ENCODE data around the gene STXBP6. TPM values are rescaled to one million over a fixed set of nuclear protein-coding genes. Genes with fewer than 3 reads are reported as not detected.

Gene STXBP6
- total RNA-seq, 1 donor from 2014 or later = 1.7 TPM

- H3K27me3 Mint-ChIP-seq (ENCODE audit: low read depth) = no peaks in the 10 kb centered on the region
- no peak for TF ChIP-seq CTCF (IDR thresholded peaks at IDR 0.05)
- H3K27ac Mint-ChIP-seq (ENCODE audit: unreplicated experiment) = no peak overlapping the region
- DNase-seq (ENCODE audit: low spot score) = no peak
- no peak overlapping the region for H3K4me3 Mint-ChIP-seq (ENCODE audit: unreplicated experiment)
- H3K4me1 Mint-ChIP-seq (ENCODE audit: low read depth) = peaks cover 11% of the 10 kb centered on the region
- H3K9me3 Mint-ChIP-seq (ENCODE audit: low read depth) = no peaks in the 10 kb centered on the region
- no peaks in the 10 kb centered on the region for H3K36me3 Mint-ChIP-seq (ENCODE audit: low read depth)
Observed at GRCh38 chr14:25014440-25014839, 35.5 kb downstream of the STXBP6 start.

DNA sequence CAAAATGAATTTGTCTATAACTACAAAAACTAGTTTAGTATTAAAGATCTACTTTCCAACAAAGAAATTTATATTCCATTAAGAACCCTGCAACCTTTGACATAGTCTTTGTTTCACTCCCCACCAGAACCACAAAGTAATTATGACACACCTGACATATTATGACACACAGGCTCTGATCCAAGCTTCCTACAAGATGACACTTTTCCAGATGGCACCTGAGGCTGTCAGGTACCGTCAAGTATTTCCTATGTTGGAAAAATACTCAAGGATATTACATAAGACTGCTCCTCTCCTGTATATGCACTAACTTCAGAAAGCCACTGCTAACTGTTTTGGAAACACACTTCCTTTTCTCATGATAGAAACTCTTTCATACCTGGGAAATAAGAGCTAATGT lies 38.9 kb downstream of the STXBP6 start:
- H3K27ac Mint-ChIP-seq (ENCODE audit: unreplicated experiment) = no peak overlapping the region
- no peaks in the 10 kb centered on the region for H3K9me3 Mint-ChIP-seq (ENCODE audit: low read depth)
- H3K36me3 Mint-ChIP-seq (ENCODE audit: low read depth) = no peaks in the 10 kb centered on the region
- no peaks in the 10 kb centered on the region for H3K27me3 Mint-ChIP-seq (ENCODE audit: low read depth)
- no peak for DNase-seq (ENCODE audit: low spot score)
- H3K4me3 Mint-ChIP-seq (ENCODE audit: unreplicated experiment) = no peak overlapping the region
- no peak for TF ChIP-seq CTCF (IDR thresholded peaks at IDR 0.05)
- H3K4me1 Mint-ChIP-seq (ENCODE audit: low read depth) = peaks cover 30% of the 10 kb centered on the region

- TF ChIP-seq CTCF (IDR thresholded peaks at IDR 0.05) = no peak
- H3K36me3 Mint-ChIP-seq (ENCODE audit: low read depth) = no peaks in the 10 kb centered on the region
- no peaks in the 10 kb centered on the region for H3K27me3 Mint-ChIP-seq (ENCODE audit: low read depth)
- H3K27ac Mint-ChIP-seq (ENCODE audit: unreplicated experiment) = no peak overlapping the region
- H3K9me3 Mint-ChIP-seq (ENCODE audit: low read depth) = no peaks in the 10 kb centered on the region
- no peak overlapping the region for H3K4me3 Mint-ChIP-seq (ENCODE audit: unreplicated experiment)
- DNase-seq (ENCODE audit: low spot score) = no peak
- H3K4me1 Mint-ChIP-seq (ENCODE audit: low read depth) = peaks cover 30% of the 10 kb centered on the region
Observed at GRCh38 chr14:25010471-25010870, 39.5 kb downstream of the STXBP6 start.

- H3K27me3 Mint-ChIP-seq (ENCODE audit: low read depth) = no peaks in the 10 kb centered on the region
- H3K4me1 Mint-ChIP-seq (ENCODE audit: low read depth) = peaks cover 30% of the 10 kb centered on the region
- no peak for DNase-seq (ENCODE audit: low spot score)
- no peak for TF ChIP-seq CTCF (IDR thresholded peaks at IDR 0.05)
- H3K36me3 Mint-ChIP-seq (ENCODE audit: low read depth) = no peaks in the 10 kb centered on the region
- no peak overlapping the region for H3K27ac Mint-ChIP-seq (ENCODE audit: unreplicated experiment)
- no peak overlapping the region for H3K4me3 Mint-ChIP-seq (ENCODE audit: unreplicated experiment)
- H3K9me3 Mint-ChIP-seq (ENCODE audit: low read depth) = no peaks in the 10 kb centered on the region
Observed at GRCh38 chr14:25009891-25010290, 40.1 kb downstream of the STXBP6 start.

GRCh38 chr14:25007832-25008231 lies 42.1 kb downstream of the STXBP6 start:
- Mint-ChIP-seq H3K4me3 (ENCODE audit: unreplicated experiment) (no peak overlapping the region), H3K9me3 (ENCODE audit: low read depth) (no peaks in the 10 kb centered on the region), H3K4me1 (ENCODE audit: low read depth) (peaks cover 43% of the 10 kb centered on the region), H3K27me3 (ENCODE audit: low read depth) (no peaks in the 10 kb centered on the region), H3K36me3 (ENCODE audit: low read depth) (no peaks in the 10 kb centered on the region), H3K27ac (ENCODE audit: unreplicated experiment) (no peak overlapping the region)
- no peak for TF ChIP-seq CTCF (IDR thresholded peaks at IDR 0.05)
- DNase-seq (ENCODE audit: low spot score) = no peak
